ENCODE measurements around the gene SDK1. TPM values are rescaled to one million over a fixed set of nuclear protein-coding genes. Genes with fewer than 3 reads are reported as not detected.
A peak's percentile ranks its signal among the peaks of the same experiment; 100 is the strongest.

SDK1 gene
- total and polyA plus RNA-seq, 2 experiments from 2014 or later, result 2.1 to 10.0 TPM

- no peak for TF ChIP-seq ZNF462 (CRISPR knock-in tag; IDR thresholded peaks at IDR 0.05)
- no peak for TF ChIP-seq STAT1 (IDR thresholded peaks at IDR 0.05; ENCODE audit: unreplicated experiment)
- TF ChIP-seq ETS1 (IDR thresholded peaks at IDR 0.05), result no peak
- no peak for TF ChIP-seq ZNF331 (CRISPR knock-in tag; IDR thresholded peaks at IDR 0.05; ENCODE audit: low read depth)
- no peak for TF ChIP-seq ZNF114 (CRISPR knock-in tag; IDR thresholded peaks at IDR 0.05)
Observed at GRCh38 chr7:3696113-3696512, 395.1 kb downstream of the SDK1 start (continued).

GRCh38 chr7:3697472-3697871, 396.4 kb downstream of the SDK1 start:
- Histone ChIP-seq H3K4me1 (ENCODE audit: insufficient read depth) (peaks cover 20% of the 10 kb centered on the region), H3K4me3 (no peak overlapping the region), H3K79me2 (replicated peaks; ENCODE audit: insufficient read depth) (no peaks in the 10 kb centered on the region), H2AFZ (no peak overlapping the region), H3K27ac (ENCODE audit: low read depth) (no peak overlapping the region), H3K27me3 (ENCODE audit: insufficient read depth) (no peaks in the 10 kb centered on the region), H4K20me1 (replicated peaks; ENCODE audit: insufficient read depth) (no peaks in the 10 kb centered on the region), H3K9me2 (ENCODE audit: insufficient read depth) (no peaks in the 10 kb centered on the region), H3F3A (replicated peaks; ENCODE audit: low read depth) (no peaks in the 10 kb centered on the region), H3K36me3 (ENCODE audit: insufficient read depth) (no peaks in the 10 kb centered on the region), H3K4me2 (peak overlapping the region; percentile 33; the same call in 1 of the 2 replicates)
- Mint-ChIP-seq H3K36me3 (ENCODE audit: low read depth) (no peaks in the 10 kb centered on the region), H3K4me3 (no peak overlapping the region), H3K27ac (no peak overlapping the region), H3K27me3 (ENCODE audit: insufficient read depth, low read depth, poor library complexity) (peaks cover 4% of the 10 kb centered on the region), H3K4me1 (peaks cover 18% of the 10 kb centered on the region), H3K9me3 (no peaks in the 10 kb centered on the region)
- ATAC-seq (no peak), DNase-seq (ENCODE audit: low spot score) (no peak)
- no peak for TF ChIP-seq CTCF (conservative IDR thresholded peaks at IDR 0.05; ENCODE audit: low read depth in 2 of 2)
- no peak for TF ChIP-seq EZH2phosphoT487 (IDR thresholded peaks at IDR 0.05; ENCODE audit: unreplicated experiment)
- TF ChIP-seq POLR2AphosphoS5 (IDR thresholded peaks at IDR 0.05; ENCODE audit: low read depth), result no peak
- TF ChIP-seq ETS1 (IDR thresholded peaks at IDR 0.05), result no peak

Measured in GM23338 (cell line).